Renal pelvis (tissue), 12 donors: ENCODE measurements around the gene STX17. TPM values are rescaled to one million over a fixed set of nuclear protein-coding genes. Genes with fewer than 3 reads are reported as not detected.
"Not testable (repeated sequence)": the region's sequence is repeated elsewhere in the genome, so short reads cannot be mapped to it uniquely, and the experiment has no call there.

Experiments used
- DNase-seq: peaks from one replicate; pipeline ENCODE4 v3.0.0-alpha.2; 2013
- long read RNA-seq, 16 experiments: transcript quantifications; one replicate each; lab custom pipeline, GENCODE V29; 2026
- polyA plus RNA-seq, 3 donors: library from polyadenylated mRNA; unstranded; fragments of 120-200 nt; gene quantifications; one replicate each; pipeline ENCODE4 v1.2.1, GENCODE V29; 2013; ENCODE audit not compliant: insufficient read length in 3 of 3

The STX17 gene
- polyA plus RNA-seq = 10 to 100 TPM; 22.9 to 37.3 (median 35.2) TPM
- long read RNA-seq, donor 1, partial matches to known transcripts = 0 of 3 reads
- long read RNA-seq, donor 1, other reads (novel, unspliced or antisense) = 0 of 3 reads
- long read RNA-seq, donor 2, transcript STX17-201 (8 exons, 2,713 nt) = major isoform, 6 of 138 reads
- long read RNA-seq, donor 2, partial matches to known transcripts = 43 of 138 reads
- long read RNA-seq, donor 2, other reads (novel, unspliced or antisense) = 89 of 138 reads
- long read RNA-seq, donor 3, partial matches to known transcripts = 0 of 1 reads
- long read RNA-seq, donor 3, other reads (novel, unspliced or antisense) = 0 of 1 reads
- long read RNA-seq, donor 4, partial matches to known transcripts = 0 of 2 reads
- long read RNA-seq, donor 4, other reads (novel, unspliced or antisense) = 0 of 2 reads
- long read RNA-seq, donor 5, partial matches to known transcripts = 0 of 1 reads
- long read RNA-seq, donor 5, other reads (novel, unspliced or antisense) = 0 of 1 reads
- long read RNA-seq, donor 6, partial matches to known transcripts = 39 of 42 reads
- long read RNA-seq, donor 6, other reads (novel, unspliced or antisense) = 0 of 42 reads
- long read RNA-seq, donor 7, transcript STX17-201 (8 exons, 2,713 nt) = major isoform, 5 of 5 reads
- long read RNA-seq, donor 7, partial matches to known transcripts = 0 of 5 reads
- long read RNA-seq, donor 7, other reads (novel, unspliced or antisense) = 0 of 5 reads
- long read RNA-seq, donor 8, partial matches to known transcripts = 0 of 3 reads
- long read RNA-seq, donor 8, other reads (novel, unspliced or antisense) = 0 of 3 reads
- long read RNA-seq, donor 9, partial matches to known transcripts = 0 of 5 reads
- long read RNA-seq, donor 9, other reads (novel, unspliced or antisense) = 0 of 5 reads
- long read RNA-seq, donor 10, transcript STX17-201 (8 exons, 2,713 nt) = major isoform, 6 of 10 reads
- long read RNA-seq, donor 10, partial matches to known transcripts = 0 of 10 reads
- long read RNA-seq, donor 10, other reads (novel, unspliced or antisense) = 0 of 10 reads
- long read RNA-seq, donor 11, transcript STX17-201 (8 exons, 2,713 nt) = major isoform, 7 of 8 reads
- long read RNA-seq, donor 11, partial matches to known transcripts = 0 of 8 reads
- long read RNA-seq, donor 11, other reads (novel, unspliced or antisense) = 0 of 8 reads
- long read RNA-seq, donor 12, transcript STX17-201 (8 exons, 2,713 nt) = major isoform, 12 of 16 reads
- long read RNA-seq, donor 12, partial matches to known transcripts = 0 of 16 reads
- long read RNA-seq, donor 12, other reads (novel, unspliced or antisense) = 0 of 16 reads
- long read RNA-seq, donor 13, partial matches to known transcripts = 0 of 7 reads
- long read RNA-seq, donor 13, other reads (novel, unspliced or antisense) = 0 of 7 reads
- long read RNA-seq, donor 14 = 0 reads
- long read RNA-seq, donor 15, transcript STX17-201 (8 exons, 2,713 nt) = major isoform, 8 of 11 reads
- long read RNA-seq, donor 15, partial matches to known transcripts = 0 of 11 reads
- long read RNA-seq, donor 15, other reads (novel, unspliced or antisense) = 0 of 11 reads
- long read RNA-seq, donor 16, transcript STX17-201 (8 exons, 2,713 nt) = major isoform, 7 of 7 reads
- long read RNA-seq, donor 16, partial matches to known transcripts = 0 of 7 reads
- long read RNA-seq, donor 16, other reads (novel, unspliced or antisense) = 0 of 7 reads

DNA sequence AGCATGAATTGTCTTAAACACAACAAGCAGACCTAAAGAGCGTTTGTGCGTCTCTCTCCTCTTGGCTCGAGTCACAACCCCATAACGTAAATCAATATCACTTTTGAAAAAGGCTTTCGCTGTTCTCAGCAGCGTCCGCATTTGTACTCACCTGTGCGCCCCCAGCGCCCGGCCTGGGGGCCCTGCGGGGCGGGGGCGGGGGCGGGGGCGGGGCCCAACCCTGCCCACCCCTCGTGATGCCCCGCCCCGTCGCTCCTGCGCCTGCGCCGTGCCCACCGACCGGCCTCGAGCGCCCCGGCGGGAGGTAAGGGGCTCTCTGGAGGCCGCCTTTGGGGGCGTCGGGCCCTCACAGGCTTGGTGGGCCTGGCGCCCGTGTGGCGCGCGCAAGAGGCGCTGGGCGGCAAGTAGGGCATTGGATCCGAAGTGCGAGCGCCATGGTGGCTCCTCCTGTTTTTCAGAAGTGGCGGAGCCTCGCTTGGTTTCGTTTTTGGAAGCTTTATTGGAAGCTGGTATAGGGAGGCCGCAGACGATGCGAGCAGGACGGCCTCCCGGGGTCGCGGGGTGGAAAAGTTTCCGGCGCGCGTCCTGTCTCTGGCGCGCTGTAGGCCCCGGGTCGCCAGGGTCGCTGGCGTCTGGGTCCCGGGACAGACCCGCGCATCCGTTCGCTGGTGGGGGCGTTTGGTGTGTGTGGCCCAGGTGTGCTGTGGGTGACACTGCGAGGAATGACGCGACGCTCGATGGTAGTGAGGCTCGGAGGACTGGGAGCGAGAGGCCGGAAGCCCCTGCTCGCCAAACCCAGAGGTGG lies at the start of gene STX17:
Gene STX17, plus strand, starts transcription at position 252 of the 805 bp plus-strand sequence. CDS start 8,586 bp downstream, outside the sequence.
- DNase-seq = peak; percentile 65

DNA sequence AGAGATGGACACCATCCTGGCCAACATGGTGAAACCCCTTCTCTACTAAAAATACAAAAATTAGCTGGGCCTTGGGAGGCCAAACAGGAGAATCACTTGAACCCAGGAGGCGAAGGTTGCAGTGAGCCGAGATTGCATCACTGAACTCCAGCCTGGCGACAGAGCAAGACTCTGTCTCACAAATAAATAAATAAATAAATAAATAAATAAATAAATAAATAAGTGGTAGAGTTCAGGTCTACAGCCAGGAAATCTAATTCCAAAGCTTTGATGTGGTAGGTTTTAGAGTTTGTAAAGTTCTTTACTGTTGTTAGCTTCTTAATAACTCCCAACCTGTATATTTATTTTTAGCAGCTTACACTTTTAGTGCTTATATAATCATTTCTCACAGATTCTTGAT lies 48.9 kb upstream of the STX17 start:
- DNase-seq = not testable (repeated sequence)

- DNase-seq = no peak
These were observed 48.4 kb upstream of the STX17 start for GRCh38 chr9:99858087-99858486.

GRCh38 chr9:99859243-99859980 lies 47.0 kb upstream of the STX17 start:
- no peak for DNase-seq

- DNase-seq = peak; percentile 58
These were observed 46.2 kb upstream of the STX17 start for GRCh38 chr9:99860266-99860665.

GRCh38 chr9:99863955-99864354 lies 42.5 kb upstream of the STX17 start:
- no peak for DNase-seq

DNA sequence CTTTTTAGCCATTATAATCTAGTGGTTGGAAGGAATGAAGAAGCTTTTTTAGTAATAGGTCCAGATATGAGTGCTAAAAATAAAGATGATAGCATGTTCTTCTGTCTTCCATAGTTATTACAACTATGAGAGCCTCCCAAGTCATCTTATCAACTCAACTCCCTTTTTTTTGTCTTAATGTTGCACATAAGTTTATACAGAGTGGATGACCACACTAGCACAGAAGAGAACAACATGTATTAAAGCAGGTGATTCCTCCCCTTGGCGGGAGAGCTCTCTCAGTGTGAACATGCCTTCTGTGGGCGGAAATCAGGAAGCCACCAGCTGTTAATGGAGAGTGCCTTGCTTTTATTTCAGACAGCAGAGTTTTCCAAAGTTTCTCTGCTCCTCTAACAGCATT lies 40.1 kb upstream of the STX17 start:
- no peak for DNase-seq

- DNase-seq = no peak
These were observed 38.9 kb upstream of the STX17 start for GRCh38 chr9:99867536-99867935.

DNA sequence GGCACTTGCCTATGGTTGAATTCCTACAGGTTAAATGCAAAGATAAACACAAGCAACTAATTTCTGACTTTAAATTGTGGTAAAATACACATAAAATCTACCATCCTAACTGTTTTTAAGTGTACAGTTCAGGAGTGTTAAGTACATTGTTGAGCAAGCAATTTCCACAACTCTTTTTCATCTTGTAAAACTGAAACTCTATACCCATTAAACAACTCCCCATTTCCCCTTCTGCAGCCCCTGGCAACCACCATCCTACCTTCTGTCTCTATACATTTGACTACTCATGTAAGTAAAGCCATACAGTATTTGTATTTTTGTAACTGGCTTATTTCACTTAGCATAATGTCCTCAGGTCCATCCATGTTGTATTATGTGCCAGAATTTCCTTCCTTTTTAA lies 38.5 kb upstream of the STX17 start:
- no peak for DNase-seq

DNA sequence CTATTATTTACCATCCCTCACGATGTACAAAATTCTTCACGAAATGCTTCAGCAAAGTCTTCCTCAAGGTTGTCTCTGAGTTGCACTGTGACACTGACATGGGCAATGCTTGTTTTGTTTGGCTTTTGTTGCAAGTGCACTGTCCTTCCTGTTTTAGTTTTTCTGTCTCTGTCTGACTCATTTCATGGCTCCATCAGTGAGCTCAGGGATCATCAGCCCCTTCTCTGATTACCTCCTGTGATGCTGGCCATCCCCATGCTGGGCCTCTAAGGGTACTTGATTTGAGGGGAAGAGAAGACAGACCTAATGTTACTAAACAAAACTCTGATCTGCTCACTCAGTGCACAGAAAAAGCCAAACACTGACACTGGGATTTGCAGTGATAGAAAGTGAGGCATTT lies 37.6 kb upstream of the STX17 start:
- no peak for DNase-seq

GRCh38 chr9:99870126-99870525 lies 36.3 kb upstream of the STX17 start:
- DNase-seq = no peak

GRCh38 chr9:99873531-99873930 lies 32.9 kb upstream of the STX17 start:
- no peak for DNase-seq

- no peak for DNase-seq
These were observed 32.4 kb upstream of the STX17 start for GRCh38 chr9:99873943-99874584.

DNA sequence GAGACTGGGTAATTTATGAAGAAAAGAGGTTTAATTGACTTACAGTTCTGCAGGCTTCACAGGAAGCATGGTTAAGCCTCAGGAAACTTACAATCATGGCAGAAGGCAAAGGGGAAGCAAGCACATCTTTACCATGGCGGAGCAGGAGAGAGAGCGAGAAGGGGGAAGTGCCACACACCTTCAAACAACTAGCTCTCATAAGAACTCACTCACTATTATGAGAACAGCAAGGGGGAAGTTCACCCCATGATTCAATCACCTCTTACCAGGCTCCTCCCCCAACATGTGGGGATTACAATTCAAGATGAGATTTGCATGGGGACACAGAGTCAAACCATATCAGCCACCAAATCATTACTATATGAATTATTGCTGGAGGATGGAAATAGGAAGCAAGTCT lies 30.3 kb upstream of the STX17 start:
- DNase-seq = no peak

- no peak for DNase-seq
These were observed 27.8 kb upstream of the STX17 start for GRCh38 chr9:99878651-99879050.

DNA sequence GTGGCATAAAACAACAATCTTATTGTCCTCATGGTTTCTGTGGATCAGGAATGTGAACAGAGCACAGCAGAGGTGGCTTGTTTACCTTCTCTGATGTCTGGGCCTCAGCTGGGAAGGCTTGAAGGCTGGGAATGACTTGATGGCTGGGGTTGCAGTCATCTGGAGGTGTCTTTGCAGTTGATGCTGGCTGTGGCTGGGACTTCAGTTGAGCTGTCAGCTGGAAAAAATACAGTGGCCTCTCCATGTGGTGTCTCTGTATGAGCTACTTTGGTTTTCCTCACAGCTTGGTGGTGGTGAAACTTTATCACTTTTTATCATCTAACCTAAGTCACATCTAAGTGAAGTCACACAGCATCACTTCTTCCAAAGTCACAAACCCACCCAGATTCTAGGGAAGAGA lies 24.7 kb upstream of the STX17 start:
- DNase-seq = no peak

GRCh38 chr9:99885747-99886146 lies 20.7 kb upstream of the STX17 start:
- no peak for DNase-seq

GRCh38 chr9:99889120-99889519 lies 17.3 kb upstream of the STX17 start:
- DNase-seq = no peak

- DNase-seq = no peak
These were observed 11.6 kb upstream of the STX17 start for GRCh38 chr9:99894826-99895225.
